Kasumi-1 (cell line): ENCODE measurements around the gene GEMIN5.
"Not testable (repeated sequence)": the region's sequence is repeated elsewhere in the genome, so short reads cannot be mapped to it uniquely, and the experiment has no call there.

Experiments
- DNase-seq, 2 experiments: peaks; one replicate each; lab custom pipeline; 2025; lab: John Stamatoyannopoulos, UW

GEMIN5 gene

GRCh38 chr5:154944716-154945115 is 6.7 kb upstream of the GEMIN5 start:
- DNase-seq = peak in 1 of 2 experiments; percentile 28

- no peak for DNase-seq
These were observed 5.5 kb upstream of the GEMIN5 start for GRCh38 chr5:154943527-154943926.

GRCh38 chr5:154940772-154941620 is 3.0 kb upstream of the GEMIN5 start, which contains the start of gene MRPL22:
MRPL22 (plus strand) TSS chr5:154941073; CDS start chr5:154941111, 38 bp downstream.
- peak; percentile 93 to 94 for DNase-seq

- DNase-seq = no peak
These were observed 2.4 kb upstream of the GEMIN5 start for GRCh38 chr5:154940375-154940771.

- not testable (repeated sequence) for DNase-seq
These were observed 1.4 kb upstream of the GEMIN5 start for GRCh38 chr5:154939387-154939786.

GRCh38 chr5:154937186-154937717 is 759 bp downstream of the GEMIN5 start:
- DNase-seq = peak in 1 of 2 experiments; percentile 1

GRCh38 chr5:154934881-154935280 is 3.1 kb downstream of the GEMIN5 start:
- DNase-seq = peak in 1 of 2 experiments; percentile 0

GRCh38 chr5:154933537-154933936 is 4.5 kb downstream of the GEMIN5 start:
- no peak for DNase-seq

- DNase-seq = no peak
These were observed 14.3 kb downstream of the GEMIN5 start for GRCh38 chr5:154923441-154924430.

- DNase-seq = no peak
These were observed 20.3 kb downstream of the GEMIN5 start for GRCh38 chr5:154917757-154918156.

GRCh38 chr5:154916874-154917273 is 21.1 kb downstream of the GEMIN5 start:
- DNase-seq = no peak

- DNase-seq = not testable (repeated sequence)
These were observed 32.4 kb downstream of the GEMIN5 start for GRCh38 chr5:154905601-154906000.

GRCh38 chr5:154901913-154902312 is 36.1 kb downstream of the GEMIN5 start:
- no peak for DNase-seq

GRCh38 chr5:154901276-154901675 is 36.7 kb downstream of the GEMIN5 start:
- no peak for DNase-seq

- DNase-seq = no peak
These were observed 37.9 kb downstream of the GEMIN5 start for GRCh38 chr5:154900066-154900465.

GRCh38 chr5:154899151-154899816 is 38.7 kb downstream of the GEMIN5 start:
- no peak for DNase-seq

- no peak for DNase-seq
These were observed 39.8 kb downstream of the GEMIN5 start for GRCh38 chr5:154898210-154898609.

GRCh38 chr5:154896562-154897165 is 41.3 kb downstream of the GEMIN5 start:
- DNase-seq = no peak

- DNase-seq = no peak
These were observed 42.1 kb downstream of the GEMIN5 start for GRCh38 chr5:154895606-154896561.

GRCh38 chr5:154893381-154893780 is 44.6 kb downstream of the GEMIN5 start:
- DNase-seq = no peak
